Midbrain (tissue), 1 donor: ENCODE data around the gene SLC2A1.
"Not testable (repeated sequence)": the region's sequence is repeated elsewhere in the genome, so short reads cannot be mapped to it uniquely, and the experiment has no call there.

Experiments used
- DNase-seq: peaks from one replicate; lab custom pipeline; 2025; lab: John Stamatoyannopoulos, UW

Gene SLC2A1

GRCh38 chr1:42929434-42930177 lies 29.1 kb downstream of the SLC2A1 start:
- DNase-seq = no peak

GRCh38 chr1:42928859-42929258 lies 29.8 kb downstream of the SLC2A1 start:
- DNase-seq = no peak

- DNase-seq = no peak
Observed at GRCh38 chr1:42927920-42928505, 30.7 kb downstream of the SLC2A1 start.

- DNase-seq = no peak
Observed at GRCh38 chr1:42927274-42927841, 31.3 kb downstream of the SLC2A1 start.

GRCh38 chr1:42926879-42927242 lies 31.8 kb downstream of the SLC2A1 start:
- no peak for DNase-seq

- no peak for DNase-seq
Observed at GRCh38 chr1:42926235-42926878, 32.3 kb downstream of the SLC2A1 start.

GRCh38 chr1:42924851-42925760 lies 33.6 kb downstream of the SLC2A1 start:
- peak; percentile 54 for DNase-seq

- DNase-seq = peak; percentile 97
Observed at GRCh38 chr1:42924082-42924850, 34.4 kb downstream of the SLC2A1 start.

GRCh38 chr1:42923367-42924081 lies 35.1 kb downstream of the SLC2A1 start:
- peak; percentile 37 for DNase-seq

- DNase-seq = peak; percentile 67
Observed at GRCh38 chr1:42922687-42923366, 35.8 kb downstream of the SLC2A1 start.

GRCh38 chr1:42921769-42922168 lies 36.9 kb downstream of the SLC2A1 start:
- no peak for DNase-seq

GRCh38 chr1:42919651-42920050 lies 39.0 kb downstream of the SLC2A1 start:
- not testable (repeated sequence) for DNase-seq

GRCh38 chr1:42917241-42917495 lies 41.5 kb downstream of the SLC2A1 start:
- DNase-seq = no peak

GRCh38 chr1:42915456-42915855 lies 43.2 kb downstream of the SLC2A1 start:
- DNase-seq = no peak

GRCh38 chr1:42914092-42914627 lies 44.5 kb downstream of the SLC2A1 start:
- DNase-seq = no peak

- DNase-seq = peak; percentile 72
Observed at GRCh38 chr1:42913426-42914091, 45.1 kb downstream of the SLC2A1 start.

- no peak for DNase-seq
Observed at GRCh38 chr1:42910985-42911384, 47.7 kb downstream of the SLC2A1 start.

GRCh38 chr1:42908046-42908445 lies 50.6 kb downstream of the SLC2A1 start:
- no peak for DNase-seq

- DNase-seq = no peak
Observed at GRCh38 chr1:42904434-42904833, 54.2 kb downstream of the SLC2A1 start.
